ENCODE measurements around the gene ATP2B2. TPM values are rescaled to one million over a fixed set of nuclear protein-coding genes. Genes with fewer than 3 reads are reported as not detected.

The ATP2B2 gene
- total and polyA plus RNA-seq, 2 of the 8 experiments (the other 6 are each of a cell fraction or from before 2014, with no cell fraction given): 0.14 to 1.2 TPM

DNA sequence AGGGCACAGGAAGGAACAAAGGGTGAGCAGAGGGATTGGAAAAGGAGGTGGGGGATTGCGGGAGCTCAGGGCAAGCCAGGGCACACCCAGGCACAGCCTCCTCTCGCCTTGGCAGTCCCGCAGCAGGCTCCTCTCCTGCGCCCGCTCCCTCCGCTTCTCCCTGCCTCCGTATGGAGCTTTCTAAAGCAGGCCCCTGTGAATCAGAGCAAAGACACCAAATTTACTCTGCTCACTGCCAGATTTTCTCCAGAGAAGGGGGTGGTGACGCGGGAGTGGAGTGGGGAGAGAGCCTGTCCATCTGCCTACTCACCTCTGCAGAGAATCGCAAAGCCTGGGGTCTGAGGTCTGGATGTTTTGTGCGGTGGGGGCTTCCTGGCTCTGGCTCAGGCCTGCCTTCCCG lies 20.0 kb downstream of the ATP2B2 start:
- H2BK120ac ChIP-seq (replicated peaks; ENCODE audit: low read depth, low read length): no peak overlapping the region
- no peak overlapping the region for H3K14ac ChIP-seq (ENCODE audit: insufficient read length)
- no peak overlapping the region for H2BK20ac ChIP-seq (ENCODE audit: low read length)
- no peak for DNase-seq (ENCODE audit: low read depth in 1 of 2, low spot score in 2 of 2)
- no peak overlapping the region for H4K91ac ChIP-seq (replicated peaks; ENCODE audit: insufficient read length, low read length)
- no peaks in the 10 kb centered on the region for H3K79me1 ChIP-seq (ENCODE audit: low read depth, low read length)
- H3K56ac ChIP-seq (replicated peaks; ENCODE audit: insufficient read length, low read depth, low read length): no peak overlapping the region
- H3K27me3 ChIP-seq (replicated peaks in 1 of 4; ENCODE audit: control insufficient read depth in 3 of 4, extremely low read depth in 1 of 4, insufficient read depth in 3 of 4, low read length in 3 of 4): no peaks in the 10 kb centered on the region
- H3K4ac ChIP-seq (replicated peaks; ENCODE audit: insufficient read length, low read depth, low read length): no peak overlapping the region
- H4K8ac ChIP-seq (ENCODE audit: extremely low read depth, insufficient read depth, low read length): no peak overlapping the region
- H3K4me3 ChIP-seq (ENCODE audit: extremely low read depth in 1 of 4, insufficient read depth in 2 of 4, low read depth in 3 of 4, low read length in 4 of 4): no peak overlapping the region
- H3K23me2 ChIP-seq (ENCODE audit: low read depth, low read length): peaks cover 4% of the 10 kb centered on the region; the same call in 1 of the 2 replicates
- TF ChIP-seq GTF2F1 (IDR thresholded peaks at IDR 0.05; ENCODE audit: borderline replicate concordance, low read depth, low read length) (no peak), EGR1 (IDR thresholded peaks at IDR 0.05; ENCODE audit: borderline replicate concordance, low read depth, low read length) (no peak), SP1 (IDR thresholded peaks at IDR 0.05; ENCODE audit: low read depth, low read length) (no peak), SUZ12 (IDR thresholded peaks at IDR 0.05; ENCODE audit: low read length) (no peak)
- TF ChIP-seq, protein P1, sequence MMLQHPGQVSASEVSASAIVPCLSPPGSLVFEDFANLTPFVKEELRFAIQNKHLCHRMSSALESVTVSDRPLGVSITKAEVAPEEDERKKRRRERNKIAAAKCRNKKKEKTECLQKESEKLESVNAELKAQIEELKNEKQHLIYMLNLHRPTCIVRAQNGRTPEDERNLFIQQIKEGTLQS (IDR thresholded peaks at IDR 0.05; ENCODE audit: insufficient read depth, low read depth, low read length): no peak
- H2BK5ac ChIP-seq (ENCODE audit: low read depth, low read length): no peak overlapping the region
- H3K18ac ChIP-seq (ENCODE audit: extremely low read depth, low read length): no peak overlapping the region
- ChIA-PET CTCF (ENCODE audit: partially characterized antibody) (interaction anchor here (1.3 to 1.5 kb wide), 3 partner anchors 10 to 83 kb away, joined by 3 to 6 read pairs (median 4); no protein-coding TSS in a partner anchor), POLR2A (ENCODE audit: partially characterized antibody) (no interaction called here)
- H4K5ac ChIP-seq (ENCODE audit: insufficient read length, low read depth, low read length): no peak overlapping the region
- no peak overlapping the region for H3K4me2 ChIP-seq (ENCODE audit: insufficient read depth in 1 of 2, low read depth in 2 of 2, low read length in 2 of 2)
- no peak overlapping the region for H2BK12ac ChIP-seq (ENCODE audit: low read depth, low read length)
- H3K9me3 ChIP-seq (ENCODE audit: insufficient read depth in 2 of 2, low read depth in 1 of 2, low read length in 1 of 2): no peaks in the 10 kb centered on the region
- no peaks in the 10 kb centered on the region for H4K20me1 ChIP-seq (replicated peaks in 1 of 2; ENCODE audit: control insufficient read depth in 1 of 2, insufficient read depth in 2 of 2, low read length in 2 of 2)
- no peak overlapping the region for H2BK15ac ChIP-seq (ENCODE audit: low read length)
- WGBS, 2 experiments (ENCODE audit: extremely low coverage in 1 of 2, insufficient coverage in 1 of 2, insufficient read length in 1 of 2, insufficient replicate concordance in 2 of 2, low coverage in 1 of 2, low lambda C conversion rate in 2 of 2, missing lambda C conversion rate in 1 of 2): 79% methylated on average over 12 of the region's 12 CpGs; no CpG with 5 or more reads in 1 of the 2 experiments
- no peak for FAIRE-seq
- no peak overlapping the region for H2AFZ ChIP-seq (ENCODE audit: low read length)
- no peak overlapping the region for H3K23ac ChIP-seq (ENCODE audit: insufficient read length)
- H3K4me1 ChIP-seq (replicated peaks in 1 of 4; ENCODE audit: control insufficient read depth in 3 of 4, insufficient read depth in 4 of 4, low read length in 3 of 4): no peaks in the 10 kb centered on the region
- no peak overlapping the region for H2AK5ac ChIP-seq (ENCODE audit: low read depth, low read length)
- H3K9ac ChIP-seq (replicated peaks in 1 of 4; ENCODE audit: extremely low read depth in 1 of 4, low read depth in 3 of 4, low read length in 3 of 4): no peak overlapping the region
- no peaks in the 10 kb centered on the region for H3K79me2 ChIP-seq (ENCODE audit: control insufficient read depth in 1 of 2, insufficient read depth in 2 of 2, low read length in 2 of 2)
- no peaks in the 10 kb centered on the region for H3K36me3 ChIP-seq (ENCODE audit: control insufficient read depth in 2 of 4, insufficient read depth in 4 of 4, low read length in 3 of 4)
- no peak overlapping the region for H3K27ac ChIP-seq (ENCODE audit: low read depth, low read length)

Data from H1 (cell line).